Activated CD4-positive, CD25-positive, alpha-beta regulatory T cell treated with anti-CD3 and anti-CD28 coated beads, Interleukin-2, amount 50 U/mL, for 24 hours (primary cell): ENCODE results near the gene TK2.
"Not testable (repeated sequence)": the region's sequence is repeated elsewhere in the genome, so short reads cannot be mapped to it uniquely, and the experiment has no call there.

Experiments
- ATAC-seq, 2 donors: fragments of 150-1000 bp; cut with Tn5 transposase; one replicate each; pipeline ENCODE4 v1.10.0; 2021; ENCODE audit warnings: mild to moderate bottlenecking in 1 of 2, moderate library complexity in 1 of 2

The TK2 gene

DNA sequence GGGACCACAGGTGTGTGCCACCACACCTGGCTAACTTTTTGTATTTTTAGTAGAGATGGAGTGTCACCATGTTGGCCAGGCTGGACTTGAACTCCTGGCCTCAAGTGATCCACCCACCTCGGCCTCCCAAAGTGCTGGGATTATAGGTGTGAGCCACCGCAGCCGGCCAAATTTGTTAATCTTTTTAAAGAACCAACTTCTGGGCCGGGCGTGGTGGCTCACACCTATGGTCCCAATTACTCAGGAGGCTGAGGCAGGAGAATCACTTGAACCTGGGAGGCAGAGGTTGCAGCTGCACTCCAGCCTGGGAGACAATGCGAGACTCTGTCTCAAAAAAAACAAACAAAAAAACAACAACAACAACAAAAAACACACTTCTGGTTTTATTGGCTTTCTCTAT lies 84.0 kb downstream of the TK2 start:
- ATAC-seq: not testable (repeated sequence)

DNA sequence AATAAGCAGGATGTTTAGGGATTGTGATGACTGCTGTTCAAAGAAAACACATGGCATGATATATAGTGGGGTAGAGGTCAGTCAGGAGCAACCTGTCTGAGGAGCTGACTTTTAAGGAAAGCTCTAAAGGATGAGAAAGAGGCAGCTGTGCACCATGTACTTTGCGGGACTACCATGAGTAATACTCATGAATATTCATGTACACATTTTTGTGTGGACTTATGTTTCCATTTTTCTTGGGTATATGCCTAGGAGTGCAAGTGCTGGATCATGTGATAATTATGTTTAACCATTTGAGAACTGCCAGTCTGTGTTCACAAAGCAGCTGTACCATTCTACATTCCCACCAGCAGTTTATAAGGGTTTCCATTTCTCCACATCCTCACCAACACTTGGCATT lies 87.0 kb downstream of the TK2 start:
- ATAC-seq: no peak

DNA sequence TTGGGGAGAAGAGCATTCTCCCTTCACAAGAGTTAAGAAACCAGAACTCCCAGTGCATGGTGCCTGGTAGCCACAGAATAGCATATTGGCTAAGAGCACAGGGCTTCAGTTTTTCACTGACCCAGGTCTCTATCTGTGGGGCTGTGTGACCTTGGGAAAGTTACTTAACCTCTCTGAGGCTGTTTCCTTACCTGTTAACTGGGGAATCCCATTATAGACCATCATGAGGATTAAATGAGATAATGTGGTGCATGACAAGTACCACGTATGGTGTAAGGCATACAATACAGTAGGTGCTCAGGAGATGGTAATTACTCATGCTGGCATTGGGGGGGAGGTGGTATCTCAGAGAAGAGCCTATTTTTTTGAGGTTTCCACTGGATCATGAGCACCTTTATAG lies 89.2 kb downstream of the TK2 start:
- ATAC-seq: no peak

DNA sequence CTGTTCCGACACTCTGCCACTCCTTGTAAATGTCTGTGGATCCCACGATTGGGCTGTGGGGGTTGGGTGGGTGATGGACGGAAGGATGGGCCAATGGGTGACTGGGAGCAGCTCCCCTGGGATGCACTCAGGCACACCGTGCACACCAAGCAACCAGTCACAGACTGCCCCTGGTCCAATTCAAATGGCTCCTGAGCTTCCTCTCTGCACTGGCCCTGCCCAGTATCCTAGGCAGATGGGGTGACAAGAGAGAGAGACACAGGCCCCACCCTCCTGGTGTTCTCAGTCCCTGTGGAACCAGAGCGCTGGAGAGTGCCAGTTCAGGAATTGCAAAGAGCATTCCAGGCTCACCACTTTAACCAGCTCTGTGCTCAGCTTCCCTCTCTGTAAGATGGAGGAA lies 90.0 kb downstream of the TK2 start:
- no peak for ATAC-seq

DNA sequence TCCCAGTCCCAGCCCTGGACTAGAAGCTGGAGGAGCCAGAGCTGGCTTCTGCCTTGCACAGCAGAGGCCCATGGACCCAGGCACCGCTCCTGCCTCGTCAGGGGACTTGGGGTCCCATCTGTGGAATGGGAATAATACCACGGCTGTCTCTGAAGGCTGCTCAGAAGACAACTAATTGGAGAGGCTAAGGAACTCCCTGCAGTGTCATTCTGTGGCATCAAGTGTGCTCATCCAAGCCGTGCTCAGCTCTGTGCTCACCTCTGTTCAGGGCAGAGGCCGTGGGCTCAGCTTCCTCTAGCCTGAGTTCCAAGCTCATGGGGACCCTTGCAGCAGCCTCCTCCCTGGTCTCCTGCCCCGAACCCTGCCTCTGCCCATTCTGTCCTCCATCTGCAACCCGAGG lies 91.1 kb downstream of the TK2 start:
- ATAC-seq: no peak

DNA sequence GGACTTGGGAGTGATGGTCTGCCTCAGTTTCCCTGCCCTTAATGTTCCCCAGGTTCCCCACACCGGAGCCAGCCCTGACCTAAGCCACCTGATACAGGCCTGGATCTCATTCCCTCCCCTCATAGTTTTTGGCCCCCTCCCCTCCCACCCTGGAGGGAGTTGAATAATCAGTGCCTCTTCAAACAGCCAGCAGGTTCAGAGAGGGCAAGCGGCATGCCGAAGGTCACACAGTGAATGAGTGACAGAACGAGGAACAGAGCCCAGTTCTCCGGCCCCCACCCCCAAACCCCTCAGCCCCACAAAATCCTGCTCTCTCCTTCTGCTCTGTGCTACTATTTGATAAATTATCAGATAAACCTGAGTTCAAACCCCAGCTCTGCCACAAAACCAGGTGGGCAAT lies 91.6 kb downstream of the TK2 start:
- no peak for ATAC-seq
